Nephron (organoid): ENCODE results near the gene NOP56.
A peak's percentile ranks its signal among the peaks of the same experiment; 100 is the strongest.

Experiments used
- H3K27ac Mint-ChIP-seq, 3 experiments: 2 replicates each; pipeline ENCODE4 v1.8.0; 2020; ENCODE audit warnings: mixed read lengths in 3 of 3, mild to moderate bottlenecking in 2 of 3, moderate library complexity in 1 of 3
- H3K27me3 Mint-ChIP-seq: 2 replicates; pipeline ENCODE4 v1.8.0; 2021; ENCODE audit warnings: low read depth, mild to moderate bottlenecking, moderate library complexity, mixed read lengths
- H3K36me3 Mint-ChIP-seq: 2 replicates; pipeline ENCODE4 v1.8.0; 2020; ENCODE audit warnings: low read depth, mixed read lengths
- H3K4me1 Mint-ChIP-seq: 2 replicates; pipeline ENCODE4 v1.8.0; 2020; ENCODE audit warnings: mixed read lengths
- H3K4me3 Mint-ChIP-seq, 3 experiments: 2 replicates each; pipeline ENCODE4 v1.8.0; 2020; ENCODE audit warnings: mild to moderate bottlenecking in 3 of 3, mixed read lengths in 3 of 3, moderate library complexity in 2 of 3
- H3K9me3 Mint-ChIP-seq: 2 replicates; pipeline ENCODE4 v1.8.0; 2020; ENCODE audit warnings: mixed read lengths
- CTCF ChIP-seq, 3 experiments: fragments of 200-600 bp; sonication (generic); IDR thresholded peaks; one replicate each; pipeline ENCODE4 v1.5.0; 2021; ENCODE audit warnings: antibody characterized with exemption in 3 of 3; ENCODE audit not compliant: unreplicated experiment in 3 of 3

Gene NOP56

DNA sequence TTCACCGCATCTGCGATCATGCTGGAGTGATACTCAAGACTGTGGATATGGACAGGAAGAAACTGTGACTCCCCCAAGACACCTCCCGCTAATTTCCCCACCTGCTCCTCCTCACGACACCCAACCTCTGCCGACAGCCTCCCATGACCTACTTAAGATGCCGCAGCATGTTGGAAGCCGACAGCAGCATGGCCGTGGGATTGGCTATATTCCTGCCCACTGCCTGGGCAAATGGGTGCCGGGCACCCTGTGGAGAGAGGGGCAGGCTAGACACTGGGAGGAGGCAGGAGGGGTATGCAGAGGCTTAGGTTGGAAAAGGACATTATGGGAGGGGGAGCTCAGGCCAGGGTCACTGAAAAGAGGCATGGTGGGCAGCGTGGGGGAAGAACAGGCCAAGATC lies 7.1 kb downstream of the NOP56 start:
- peaks cover 20% of the 10 kb centered on the region for H3K4me1 Mint-ChIP-seq
- no peaks in the 10 kb centered on the region for H3K27me3 Mint-ChIP-seq
- peak overlapping the region in 2 of 3 experiments; percentile 28 to 40 for H3K4me3 Mint-ChIP-seq
- H3K27ac Mint-ChIP-seq = no peak overlapping the region
- H3K36me3 Mint-ChIP-seq = peaks cover 75% of the 10 kb centered on the region
- no peak for TF ChIP-seq CTCF (IDR thresholded peaks at IDR 0.05; ENCODE audit: unreplicated experiment in 3 of 3)
- H3K9me3 Mint-ChIP-seq = no peaks in the 10 kb centered on the region

- Mint-ChIP-seq H3K36me3 (peaks cover 38% of the 10 kb centered on the region), H3K4me3 (peak overlapping the region; percentile 85 to 92 (median 88)), H3K4me1 (peaks cover 14% of the 10 kb centered on the region), H3K9me3 (no peaks in the 10 kb centered on the region), H3K27ac (peak overlapping the region in 2 of 3 experiments; percentile 39 to 77), H3K27me3 (peaks cover 3% of the 10 kb centered on the region)
- TF ChIP-seq CTCF (IDR thresholded peaks at IDR 0.05; ENCODE audit: unreplicated experiment in 3 of 3) = no peak
These were observed 11.0 kb downstream of the NOP56 start for GRCh38 chr20:2663364-2663886.

DNA sequence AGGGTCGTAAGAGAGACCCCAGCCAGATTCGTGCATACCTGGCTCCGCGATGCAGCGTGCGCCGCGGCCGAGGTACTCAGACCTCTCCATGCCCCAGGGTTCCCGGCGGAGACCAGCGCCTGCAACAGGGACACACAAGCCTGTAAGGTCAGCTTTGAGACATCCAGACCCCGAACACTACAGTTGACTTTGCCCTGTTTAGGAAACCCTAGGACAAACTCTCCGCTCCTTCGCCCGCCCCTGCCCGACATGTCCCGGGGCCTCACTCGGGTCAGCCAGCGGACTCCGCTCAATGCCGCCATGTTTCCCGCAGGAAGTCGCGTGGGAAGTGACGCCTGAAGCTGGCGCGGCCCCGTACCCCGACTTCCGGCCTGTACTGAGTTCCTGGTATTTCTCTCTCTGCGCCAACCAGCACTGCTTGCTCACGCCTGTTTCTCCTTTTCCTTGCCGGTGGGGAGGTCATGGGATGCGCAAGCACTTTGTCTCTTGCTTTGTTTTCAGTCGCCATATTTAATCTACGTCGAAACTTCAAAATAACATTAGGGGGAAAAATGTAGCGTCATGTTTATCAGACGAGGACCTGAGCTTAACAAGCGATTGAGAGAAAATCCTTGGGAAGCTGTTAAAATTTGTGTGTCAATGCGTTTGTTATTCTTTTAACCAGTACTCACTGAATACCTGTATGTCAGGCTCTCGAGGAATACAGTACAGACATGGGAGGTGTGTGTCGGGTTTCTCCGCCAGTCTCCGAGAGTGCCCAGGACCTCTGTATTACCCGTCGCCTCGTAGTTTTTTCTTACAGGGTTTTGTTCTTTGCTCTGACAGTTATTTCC lies 11.7 kb downstream of the NOP56 start, which contains the start of gene IDH3B:
Gene IDH3B (minus strand): TSS at position 330 of the 833 bp plus-strand sequence. CDS start 28 bp downstream, at position 302.
- Mint-ChIP-seq H3K27ac (peak within 1 kb of the TSS; percentile 96 to 97 (median 97)), H3K36me3 (peaks cover 32% of the 10 kb centered on the region), H3K4me1 (peaks cover 14% of the 10 kb centered on the region), H3K27me3 (peaks cover 8% of the 10 kb centered on the region), H3K9me3 (no peaks in the 10 kb centered on the region), H3K4me3 (peak within 1 kb of the TSS; percentile 85 to 92 (median 88))
- TF ChIP-seq CTCF (IDR thresholded peaks at IDR 0.05; ENCODE audit: unreplicated experiment in 3 of 3) = no peak

GRCh38 chr20:2671977-2672376 lies 19.5 kb downstream of the NOP56 start:
- Mint-ChIP-seq H3K9me3 (no peaks in the 10 kb centered on the region), H3K4me1 (no peaks in the 10 kb centered on the region), H3K27me3 (peaks cover 27% of the 10 kb centered on the region), H3K4me3 (no peak overlapping the region), H3K27ac (no peak overlapping the region), H3K36me3 (no peaks in the 10 kb centered on the region)
- no peak for TF ChIP-seq CTCF (IDR thresholded peaks at IDR 0.05; ENCODE audit: unreplicated experiment in 3 of 3)

DNA sequence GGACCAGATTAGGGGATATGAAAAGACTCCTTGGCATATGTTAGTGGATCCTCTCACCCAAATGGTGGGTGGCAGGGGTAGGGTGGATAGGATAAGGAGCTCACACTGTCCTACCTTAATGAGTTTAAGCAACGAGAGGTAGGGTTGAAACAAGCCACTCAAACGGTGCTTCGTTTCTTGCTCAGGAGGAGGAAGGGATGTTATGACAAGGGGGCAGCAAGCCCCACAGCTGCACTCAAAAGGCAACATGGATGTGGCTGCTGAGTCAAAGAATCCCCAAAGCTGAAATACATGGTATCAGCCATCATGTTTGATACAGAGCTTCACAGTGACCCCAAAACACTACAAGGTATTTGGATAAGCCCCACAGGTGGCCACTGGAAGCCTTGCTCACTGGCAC lies 20.0 kb downstream of the NOP56 start:
- Mint-ChIP-seq H3K9me3 (no peaks in the 10 kb centered on the region), H3K36me3 (no peaks in the 10 kb centered on the region), H3K27me3 (peaks cover 27% of the 10 kb centered on the region), H3K4me3 (no peak overlapping the region), H3K4me1 (no peaks in the 10 kb centered on the region), H3K27ac (no peak overlapping the region)
- no peak for TF ChIP-seq CTCF (IDR thresholded peaks at IDR 0.05; ENCODE audit: unreplicated experiment in 3 of 3)
